ENCODE measurements around the gene NRG4.

The NRG4 gene

DNA sequence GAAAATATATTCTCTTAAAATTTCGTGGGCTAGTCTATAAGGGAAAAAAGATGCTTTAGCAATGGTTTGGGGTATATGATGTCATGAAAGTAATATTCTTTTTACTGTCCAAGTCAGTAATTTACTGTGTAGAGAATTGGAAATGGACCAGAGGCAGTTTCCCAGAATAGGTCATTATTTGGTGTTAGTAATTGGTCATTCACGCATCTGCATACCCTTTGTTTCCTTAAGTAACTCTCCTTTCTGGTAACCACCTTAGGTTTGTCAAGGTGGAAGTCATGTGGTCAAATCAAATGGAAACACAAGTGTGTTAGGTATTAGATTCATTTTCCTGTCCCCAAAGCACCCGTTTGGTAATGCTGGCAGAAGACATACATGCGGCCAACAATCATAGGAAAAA is 84.6 kb downstream of the NRG4 start:
- no peak overlapping the region for H3K4me3 ChIP-seq (replicated peaks; ENCODE audit: low read depth, low read length)
- peaks cover 10% of the 10 kb centered on the region for H3K36me3 ChIP-seq (ENCODE audit: control insufficient read depth, insufficient read depth, low read length)
- DNase-seq (ENCODE audit: extremely low read depth, insufficient read length), result no peak
- H3K27me3 ChIP-seq (replicated peaks; ENCODE audit: control insufficient read depth, insufficient read depth, low read length), result no peaks in the 10 kb centered on the region
- TF ChIP-seq, protein P1, sequence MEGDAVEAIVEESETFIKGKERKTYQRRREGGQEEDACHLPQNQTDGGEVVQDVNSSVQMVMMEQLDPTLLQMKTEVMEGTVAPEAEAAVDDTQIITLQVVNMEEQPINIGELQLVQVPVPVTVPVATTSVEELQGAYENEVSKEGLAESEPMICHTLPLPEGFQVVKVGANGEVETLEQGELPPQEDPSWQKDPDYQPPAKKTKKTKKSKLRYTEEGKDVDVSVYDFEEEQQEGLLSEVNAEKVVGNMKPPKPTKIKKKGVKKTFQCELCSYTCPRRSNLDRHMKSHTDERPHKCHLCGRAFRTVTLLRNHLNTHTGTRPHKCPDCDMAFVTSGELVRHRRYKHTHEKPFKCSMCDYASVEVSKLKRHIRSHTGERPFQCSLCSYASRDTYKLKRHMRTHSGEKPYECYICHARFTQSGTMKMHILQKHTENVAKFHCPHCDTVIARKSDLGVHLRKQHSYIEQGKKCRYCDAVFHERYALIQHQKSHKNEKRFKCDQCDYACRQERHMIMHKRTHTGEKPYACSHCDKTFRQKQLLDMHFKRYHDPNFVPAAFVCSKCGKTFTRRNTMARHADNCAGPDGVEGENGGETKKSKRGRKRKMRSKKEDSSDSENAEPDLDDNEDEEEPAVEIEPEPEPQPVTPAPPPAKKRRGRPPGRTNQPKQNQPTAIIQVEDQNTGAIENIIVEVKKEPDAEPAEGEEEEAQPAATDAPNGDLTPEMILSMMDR (IDR thresholded peaks at IDR 0.05; ENCODE audit: insufficient read depth, low read length, poor library complexity, severe bottlenecking), result no peak

DNA sequence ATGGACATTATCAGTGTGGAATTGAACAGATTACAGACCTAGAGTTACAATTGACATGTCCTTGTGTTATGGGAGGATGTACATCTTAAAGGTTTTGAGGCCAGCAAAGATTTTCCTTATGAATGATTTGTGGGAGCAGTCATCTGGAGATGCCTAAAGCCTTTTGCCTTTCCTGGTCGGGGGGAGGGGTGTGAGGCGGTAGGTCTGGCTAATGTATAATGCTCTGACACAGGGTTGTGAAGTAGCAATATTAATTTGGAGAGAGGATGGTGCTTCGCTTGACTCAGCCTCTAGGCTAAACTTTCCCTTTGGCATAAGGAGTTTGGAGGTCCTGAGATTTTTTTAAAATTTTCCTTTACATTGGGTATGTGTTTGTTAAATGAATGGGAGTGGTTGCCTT is 85.3 kb downstream of the NRG4 start:
- no peaks in the 10 kb centered on the region for H3K27me3 ChIP-seq (replicated peaks; ENCODE audit: control insufficient read depth, insufficient read depth, low read length)
- H3K36me3 ChIP-seq (ENCODE audit: control insufficient read depth, insufficient read depth, low read length), result peaks cover 14% of the 10 kb centered on the region
- TF ChIP-seq, protein P1 (IDR thresholded peaks at IDR 0.05; ENCODE audit: insufficient read depth, low read length, poor library complexity, severe bottlenecking), result no peak
- no peak for DNase-seq (ENCODE audit: extremely low read depth, insufficient read length)
- H3K4me3 ChIP-seq (replicated peaks; ENCODE audit: low read depth, low read length), result no peak overlapping the region

DNA sequence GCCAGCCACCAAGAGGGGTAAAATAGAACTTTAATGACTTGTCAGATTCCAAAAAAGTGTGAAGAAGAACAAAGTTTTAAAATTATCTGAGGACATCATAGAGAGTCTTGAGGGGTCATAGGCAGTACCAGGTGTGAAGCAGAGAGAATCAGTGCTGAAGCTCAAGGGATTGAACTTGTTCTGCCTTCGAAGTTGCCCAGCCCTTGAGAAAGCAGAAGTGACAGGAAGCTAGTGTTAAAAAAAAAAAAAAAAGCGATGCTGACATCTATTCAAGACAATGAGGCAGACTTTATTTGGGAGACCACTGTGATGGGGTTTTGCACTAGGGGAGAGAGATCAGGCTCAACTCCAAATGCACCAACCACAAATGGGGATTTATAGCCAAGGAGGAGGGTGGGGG is 86.8 kb downstream of the NRG4 start:
- H3K4me3 ChIP-seq (replicated peaks; ENCODE audit: low read depth, low read length), result no peak overlapping the region
- H3K36me3 ChIP-seq (ENCODE audit: control insufficient read depth, insufficient read depth, low read length), result peaks cover 11% of the 10 kb centered on the region
- no peaks in the 10 kb centered on the region for H3K27me3 ChIP-seq (replicated peaks; ENCODE audit: control insufficient read depth, insufficient read depth, low read length)
- TF ChIP-seq, protein P1 (IDR thresholded peaks at IDR 0.05; ENCODE audit: insufficient read depth, low read length, poor library complexity, severe bottlenecking), result no peak
- DNase-seq (ENCODE audit: extremely low read depth, insufficient read length), result no peak

DNA sequence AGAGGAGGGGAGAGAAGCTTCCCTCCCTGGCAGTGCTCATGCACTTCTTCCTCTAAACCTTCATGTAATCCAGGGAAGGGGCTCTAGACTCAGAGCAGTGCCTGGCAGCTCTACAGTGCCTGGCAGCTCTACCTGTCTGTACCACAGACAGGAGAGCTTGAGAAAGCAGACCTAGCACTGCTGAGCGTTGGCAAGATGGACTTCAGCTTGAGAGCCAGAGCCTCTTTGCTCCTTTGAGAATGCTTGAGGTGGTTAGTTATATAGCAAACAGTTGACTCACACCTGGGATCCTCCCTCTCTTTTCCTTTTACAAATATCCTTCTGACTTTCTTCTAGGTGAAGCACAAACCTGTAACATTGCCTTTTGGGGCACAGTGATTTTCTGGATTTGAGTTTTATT is 87.6 kb downstream of the NRG4 start:
- DNase-seq (ENCODE audit: extremely low read depth, insufficient read length), result no peak
- Histone ChIP-seq H3K4me3 (replicated peaks; ENCODE audit: low read depth, low read length) (no peak overlapping the region), H3K27me3 (replicated peaks; ENCODE audit: control insufficient read depth, insufficient read depth, low read length) (no peaks in the 10 kb centered on the region), H3K36me3 (ENCODE audit: control insufficient read depth, insufficient read depth, low read length) (peaks cover 14% of the 10 kb centered on the region)
- TF ChIP-seq, protein P1 (IDR thresholded peaks at IDR 0.05; ENCODE audit: insufficient read depth, low read length, poor library complexity, severe bottlenecking), result no peak

DNA sequence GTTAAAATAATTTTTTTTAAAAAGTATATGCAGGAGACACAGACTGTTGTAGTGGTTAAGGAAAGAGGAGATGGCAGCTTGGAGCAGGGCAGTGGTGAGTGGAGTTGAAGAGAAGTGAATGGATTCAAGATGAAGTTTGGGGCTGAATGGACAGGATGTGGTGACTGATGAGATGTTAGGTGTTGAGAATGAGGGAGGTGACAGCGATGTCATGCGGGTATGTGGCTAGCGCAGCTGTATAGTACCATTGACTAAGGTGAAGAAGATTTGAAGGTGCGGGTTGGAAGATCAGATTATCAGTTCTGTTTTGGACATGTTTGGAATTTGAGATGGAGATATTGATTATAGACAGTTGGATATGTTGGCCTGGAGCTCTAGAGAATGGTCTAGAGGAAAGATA is 88.5 kb downstream of the NRG4 start:
- TF ChIP-seq, protein P1 (IDR thresholded peaks at IDR 0.05; ENCODE audit: insufficient read depth, low read length, poor library complexity, severe bottlenecking), result no peak
- DNase-seq (ENCODE audit: extremely low read depth, insufficient read length), result no peak
- H3K4me3 ChIP-seq (replicated peaks; ENCODE audit: low read depth, low read length), result no peak overlapping the region
- no peaks in the 10 kb centered on the region for H3K27me3 ChIP-seq (replicated peaks; ENCODE audit: control insufficient read depth, insufficient read depth, low read length)
- peaks cover 14% of the 10 kb centered on the region for H3K36me3 ChIP-seq (ENCODE audit: control insufficient read depth, insufficient read depth, low read length)
